ENCODE results near the gene UPB1. TPM values are rescaled to one million over a fixed set of nuclear protein-coding genes. Genes with fewer than 3 reads are reported as not detected.

UPB1 gene
- total and polyA plus RNA-seq, 10 of the 15 experiments (the other 5 are each of a cell fraction or from before 2014, with no cell fraction given) = 0.89 to 20.5 (median 3.1) TPM

- no peak overlapping the region for H3K27ac ChIP-seq (ENCODE audit: control insufficient read depth, insufficient read depth)
- in situ Hi-C loops (cut with MboI) (no loop called here), intact Hi-C loops (cut with micrococcal nuclease; ENCODE audit: unreplicated experiment) (no loop called here)
- no peaks in the 10 kb centered on the region for H4K20me1 ChIP-seq (ENCODE audit: control insufficient read depth, insufficient read depth)
- H3K36me3 ChIP-seq (ENCODE audit: control insufficient read depth in 2 of 2, insufficient read depth in 2 of 2, low read length in 1 of 2) = peaks cover 17 to 48% of the 10 kb centered on the region in 2 experiments
- H3K4me3 ChIP-seq = no peak overlapping the region
- DNase-seq (ENCODE audit: low read depth, low spot score) = no peak
- BruUV-seq (replicated peaks) = no TSS peak
- no peak for FAIRE-seq
- no peak overlapping the region for H3K4me2 ChIP-seq (ENCODE audit: control insufficient read depth, insufficient read depth)
- no peaks in the 10 kb centered on the region for H3K9me3 ChIP-seq (replicated peaks; ENCODE audit: control insufficient read depth, insufficient read depth, low read length)
- H2AFZ ChIP-seq (ENCODE audit: control insufficient read depth, low read depth, low read length) = no peak overlapping the region
- WGBS (ENCODE audit: insufficient coverage, insufficient replicate concordance, low lambda C conversion rate, missing lambda C conversion rate) = 98% methylated on average over 11 of the region's 11 CpGs
- ATAC-seq = no peak
- RAD21 ChIA-PET (ENCODE audit: unreplicated experiment) = interaction anchor here (0.8 kb wide), 1 partner anchor 10 kb away, joined by 3 read pairs; no protein-coding TSS in a partner anchor
- H3K4me1 ChIP-seq (ENCODE audit: control insufficient read depth, insufficient read depth, low read length) = no peaks in the 10 kb centered on the region
- POLR2A ChIA-PET = no interaction called here
- CTCF ChIA-PET = interaction anchor here (1.0 kb wide), 1 partner anchor 14 kb away, joined by 3 read pairs; no protein-coding TSS in a partner anchor
- H3K27me3 ChIP-seq (replicated peaks in 1 of 2; ENCODE audit: control insufficient read depth in 2 of 2, insufficient read depth in 2 of 2, low read length in 1 of 2) = no peaks in the 10 kb centered on the region
- no peak overlapping the region for H3K9ac ChIP-seq (ENCODE audit: control insufficient read depth, insufficient read depth, low read length)
- no peaks in the 10 kb centered on the region for H3K79me2 ChIP-seq (ENCODE audit: control insufficient read depth, insufficient read depth, low read length)
- SMC1A ChIA-PET (ENCODE audit: uncharacterized antibody, unreplicated experiment) = interaction anchor here (1.2 kb wide), 1 partner anchor 10 kb away, joined by 4 read pairs; no protein-coding TSS in a partner anchor
- no peak for TF ChIP-seq RAD21 (IDR thresholded peaks at IDR 0.05; ENCODE audit: insufficient read depth, low read depth, low read length)
- TF ChIP-seq RB1 (IDR thresholded peaks at IDR 0.05; ENCODE audit: borderline replicate concordance) = no peak
- no peak for TF ChIP-seq SUPT20H (IDR thresholded peaks at IDR 0.05; ENCODE audit: borderline replicate concordance, control insufficient read depth, low read depth, low read length)
- TF ChIP-seq PML (IDR thresholded peaks at IDR 0.05; ENCODE audit: low read length) = no peak
- no peak for TF ChIP-seq WRNIP1 (IDR thresholded peaks at IDR 0.05; ENCODE audit: borderline replicate concordance, low read depth, low read length)
- TF ChIP-seq DPF2 (IDR thresholded peaks at IDR 0.05) = no peak
- TF ChIP-seq SMAD5 (IDR thresholded peaks at IDR 0.05; ENCODE audit: low read depth) = no peak
- TF ChIP-seq KAT2A (conservative IDR thresholded peaks at IDR 0.05; ENCODE audit: control insufficient read depth, low read depth, low read length) = no peak
- TF ChIP-seq EZH2 (IDR thresholded peaks at IDR 0.05; ENCODE audit: borderline replicate concordance, control insufficient read depth, low read depth, low read length) = no peak
- TF ChIP-seq CBX3 (IDR thresholded peaks at IDR 0.05; ENCODE audit: borderline replicate concordance, low read depth) = no peak
- TF ChIP-seq CEBPZ (IDR thresholded peaks at IDR 0.05; ENCODE audit: low read depth, low read length) = no peak
- no peak for TF ChIP-seq CREB1 (IDR thresholded peaks at IDR 0.05; ENCODE audit: low read depth)
- no peak for TF ChIP-seq ZNF592 (IDR thresholded peaks at IDR 0.05)
- no peak for TF ChIP-seq STAT1 (conservative IDR thresholded peaks at IDR 0.05)
- no peak for TF ChIP-seq ESRRA (IDR thresholded peaks at IDR 0.05; ENCODE audit: low read length)
- no peak for TF ChIP-seq ELK1 (IDR thresholded peaks at IDR 0.05; ENCODE audit: low read depth, low read length)
These were observed 48.6 kb downstream of the UPB1 start for GRCh38 chr22:24543679-24544243.

Data from GM12878 (cell line).